CD4-positive, alpha-beta T cell (primary cell): ENCODE results near the gene ATXN1. TPM values are rescaled to one million over a fixed set of nuclear protein-coding genes. Genes with fewer than 3 reads are reported as not detected.

Experiments
- ATAC-seq: fragments of 200-7000 bp; cut with Tn5 transposase; one replicate; pipeline ENCODE4 v1.10.0; 2022; ENCODE audit warnings: mild to moderate bottlenecking; ENCODE audit not compliant: poor library complexity
- CTCF ChIA-PET: fragments of 350-600 bp; sonication (Branson Sonifier 250); formaldehyde crosslinking; loops from one replicate; lab custom pipeline; 2021; ENCODE audit warnings: antibody characterized with exemption, inconsistent platforms; lab: Charles Lee
- POLR2A ChIA-PET: fragments of 350-600 bp; sonication (Branson Sonifier 250); formaldehyde crosslinking; loops from one replicate; lab custom pipeline; 2021; ENCODE audit warnings: antibody characterized with exemption, inconsistent platforms; lab: Charles Lee
- DNase-seq, 14 experiments: peaks; one replicate each; pipeline ENCODE4 v3.0.0-alpha.2; 2013 to 2020; ENCODE audit warnings: mixed read lengths in 2 of 14
- H3K27ac ChIP-seq, 2 donors: one replicate each; pipeline versions ENCODE4 v1.5.1 to v1.7.0; 2013; ENCODE audit warnings: low read length in 2 of 2, low read depth in 1 of 2, mild to moderate bottlenecking in 1 of 2
- H3K27me3 ChIP-seq, 2 experiments: 1 replicate in 1 of 2; 2 replicates in 1 of 2; pipeline versions ENCODE4 v1.6.1 to v1.7.0; 2013; ENCODE audit warnings: low read length in 2 of 2, control low read depth in 1 of 2, mild to moderate bottlenecking in 1 of 2, moderate library complexity in 1 of 2; ENCODE audit not compliant: insufficient read depth in 2 of 2, control insufficient read depth in 1 of 2
- H3K36me3 ChIP-seq: one replicate; pipeline ENCODE4 v1.6.1; 2013; ENCODE audit warnings: low read length, control low read depth; ENCODE audit not compliant: insufficient read depth
- H3K4me1 ChIP-seq: one replicate; pipeline ENCODE4 v1.6.1; 2013; ENCODE audit warnings: low read length, control low read depth; ENCODE audit not compliant: insufficient read depth
- H3K4me3 ChIP-seq: one replicate; pipeline ENCODE4 v1.5.1; 2013; ENCODE audit warnings: mild to moderate bottlenecking, low read length, moderate library complexity
- H3K9me3 ChIP-seq, 2 experiments: 1 replicate in 1 of 2; 2 replicates in 1 of 2; pipeline versions ENCODE4 v1.6.1 to v1.7.0; 2013; ENCODE audit warnings: low read length in 2 of 2, mild to moderate bottlenecking in 2 of 2, control low read depth in 1 of 2, moderate library complexity in 1 of 2; ENCODE audit not compliant: control insufficient read depth in 1 of 2, insufficient read depth in 1 of 2
- H3K27ac Mint-ChIP-seq: one replicate; pipeline ENCODE4 v1.8.0; 2020; ENCODE audit warnings: mixed read lengths
- H3K27me3 Mint-ChIP-seq: one replicate; pipeline ENCODE4 v1.8.0; 2021; ENCODE audit warnings: mixed read lengths
- H3K36me3 Mint-ChIP-seq: one replicate; pipeline ENCODE4 v1.8.0; 2021; ENCODE audit warnings: low read depth, mixed read lengths
- H3K4me1 Mint-ChIP-seq: one replicate; pipeline ENCODE4 v1.8.0; 2021; ENCODE audit warnings: low read depth, mixed read lengths
- H3K4me3 Mint-ChIP-seq: one replicate; pipeline ENCODE4 v1.8.0; 2020; ENCODE audit warnings: mild to moderate bottlenecking, mixed read lengths
- H3K9me3 Mint-ChIP-seq: one replicate; pipeline ENCODE4 v1.8.0; 2020; ENCODE audit warnings: mixed read lengths
- intact Hi-C, 2 experiments: fragments of 100-400 bp; cut with DNase I in 1 of 2; cut with micrococcal nuclease in 1 of 2; formaldehyde crosslinking; loops; one replicate each; pipeline versions ENCODE4 v1.15.1 to v1.9.0; 2023 to 2025; cut with DNase I, micrococcal nuclease
- total RNA-seq, 174 experiments: library from RNA in 2 of 174; stranded (reverse) in 2 of 174; gene quantifications; one replicate each; pipeline ENCODE4 v1.2.3 and lab custom pipeline; 2021 to 2026
- TF ChIP-seq, protein P1 (sequence below): fragments of 200-600 bp; IDR thresholded peaks from one replicate; pipeline ENCODE4 v1.8.0; 2022; ENCODE audit warnings: antibody characterized with exemption, mild to moderate bottlenecking

Gene ATXN1
- total RNA-seq, 2 experiments from 2014 or later = 74.2 to 76.7 TPM

DNA sequence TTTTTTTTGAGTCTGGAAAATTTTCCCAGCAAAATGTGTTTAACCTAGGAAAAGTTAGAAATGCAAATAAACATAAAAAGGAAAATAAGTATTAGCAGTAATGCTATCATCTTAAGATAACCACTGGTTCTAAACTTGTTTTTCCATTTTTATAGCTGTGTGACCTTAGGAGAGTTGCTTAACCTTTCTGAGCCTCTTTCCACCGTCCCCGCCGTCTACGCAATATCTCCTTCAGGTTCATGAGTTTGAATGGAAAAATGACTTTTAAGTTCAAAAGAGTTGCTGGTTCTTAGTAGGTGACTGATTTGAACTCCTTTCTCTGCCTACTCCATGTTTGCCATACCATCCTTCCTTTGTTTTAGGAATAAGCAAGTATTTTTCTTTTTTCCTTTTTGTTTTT is 478.9 kb downstream of the ATXN1 start:
- no peak overlapping the region for H3K4me3 ChIP-seq
- TF ChIP-seq, protein P1, sequence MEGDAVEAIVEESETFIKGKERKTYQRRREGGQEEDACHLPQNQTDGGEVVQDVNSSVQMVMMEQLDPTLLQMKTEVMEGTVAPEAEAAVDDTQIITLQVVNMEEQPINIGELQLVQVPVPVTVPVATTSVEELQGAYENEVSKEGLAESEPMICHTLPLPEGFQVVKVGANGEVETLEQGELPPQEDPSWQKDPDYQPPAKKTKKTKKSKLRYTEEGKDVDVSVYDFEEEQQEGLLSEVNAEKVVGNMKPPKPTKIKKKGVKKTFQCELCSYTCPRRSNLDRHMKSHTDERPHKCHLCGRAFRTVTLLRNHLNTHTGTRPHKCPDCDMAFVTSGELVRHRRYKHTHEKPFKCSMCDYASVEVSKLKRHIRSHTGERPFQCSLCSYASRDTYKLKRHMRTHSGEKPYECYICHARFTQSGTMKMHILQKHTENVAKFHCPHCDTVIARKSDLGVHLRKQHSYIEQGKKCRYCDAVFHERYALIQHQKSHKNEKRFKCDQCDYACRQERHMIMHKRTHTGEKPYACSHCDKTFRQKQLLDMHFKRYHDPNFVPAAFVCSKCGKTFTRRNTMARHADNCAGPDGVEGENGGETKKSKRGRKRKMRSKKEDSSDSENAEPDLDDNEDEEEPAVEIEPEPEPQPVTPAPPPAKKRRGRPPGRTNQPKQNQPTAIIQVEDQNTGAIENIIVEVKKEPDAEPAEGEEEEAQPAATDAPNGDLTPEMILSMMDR = no peak
- no peaks in the 10 kb centered on the region for H3K4me1 Mint-ChIP-seq
- ATAC-seq (no peak), DNase-seq (no peak)
- H3K27ac ChIP-seq = no peak overlapping the region
- no peaks in the 10 kb centered on the region for H3K9me3 Mint-ChIP-seq
- no peak overlapping the region for H3K27ac Mint-ChIP-seq
- POLR2A ChIA-PET = no interaction called here
- no peaks in the 10 kb centered on the region for H3K4me1 ChIP-seq
- H3K27me3 Mint-ChIP-seq = no peaks in the 10 kb centered on the region
- no peaks in the 10 kb centered on the region for H3K36me3 Mint-ChIP-seq
- no peaks in the 10 kb centered on the region for H3K9me3 ChIP-seq
- H3K4me3 Mint-ChIP-seq = no peak overlapping the region
- intact Hi-C loops = no loop called here
- CTCF ChIA-PET = no interaction called here
- H3K36me3 ChIP-seq = no peaks in the 10 kb centered on the region
- no peaks in the 10 kb centered on the region for H3K27me3 ChIP-seq

DNA sequence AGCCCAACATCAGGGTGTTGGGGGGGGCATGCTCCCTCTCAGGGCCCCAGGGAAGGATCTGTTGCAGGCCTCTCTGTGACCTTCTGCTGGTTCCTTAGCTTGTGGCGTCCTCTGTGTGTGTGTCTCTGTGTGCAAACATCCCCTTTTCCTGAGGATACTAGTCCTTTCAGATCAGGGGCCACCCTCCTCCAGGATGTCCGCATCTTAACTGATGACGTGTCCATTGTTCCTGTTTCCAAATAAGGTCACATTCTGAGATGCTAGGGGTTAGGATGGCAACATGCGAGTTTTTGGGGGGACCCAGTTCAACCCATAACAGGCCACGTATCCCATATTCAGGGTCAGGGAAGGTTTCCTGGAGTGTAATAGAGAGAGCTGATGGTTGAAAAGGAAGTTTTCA is 482.0 kb downstream of the ATXN1 start:
- no peak for DNase-seq
- Mint-ChIP-seq H3K36me3 (no peaks in the 10 kb centered on the region), H3K27me3 (no peaks in the 10 kb centered on the region), H3K4me1 (no peaks in the 10 kb centered on the region), H3K9me3 (no peaks in the 10 kb centered on the region), H3K27ac (no peak overlapping the region), H3K4me3 (no peak overlapping the region)
- Histone ChIP-seq H3K36me3 (no peaks in the 10 kb centered on the region), H3K27ac (no peak overlapping the region), H3K4me3 (no peak overlapping the region), H3K9me3 (no peaks in the 10 kb centered on the region), H3K4me1 (no peaks in the 10 kb centered on the region), H3K27me3 (no peaks in the 10 kb centered on the region)
- ChIA-PET POLR2A (interaction anchor here (0.6 kb wide), 1 partner anchor 8 kb away, joined by 3 read pairs; no protein-coding TSS in a partner anchor), CTCF (no interaction called here)
- no peak for ATAC-seq
- intact Hi-C loops = no loop called here
- TF ChIP-seq, protein P1 = no peak

DNA sequence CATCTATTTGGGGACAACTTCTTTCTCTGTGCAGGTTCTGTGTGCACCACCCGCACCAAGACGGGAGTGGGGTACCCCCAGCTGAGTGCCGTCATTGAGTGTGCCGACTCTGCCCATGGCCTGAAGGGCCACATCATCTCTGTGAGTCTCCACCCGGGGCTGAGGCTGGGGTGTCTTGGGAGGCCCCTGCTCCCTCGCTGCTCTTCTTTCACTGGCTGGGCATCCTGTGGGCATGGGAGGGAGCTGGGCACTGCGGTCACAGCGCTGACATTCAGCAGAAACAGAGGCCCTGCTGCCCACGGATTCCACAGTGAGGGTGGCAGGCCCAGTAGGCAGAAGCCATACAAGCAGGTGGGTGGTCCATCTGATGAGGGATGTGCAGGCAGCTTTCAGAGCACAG is 482.5 kb downstream of the ATXN1 start:
- ChIA-PET CTCF (no interaction called here), POLR2A (interaction anchor here (0.6 kb wide), 1 partner anchor 7 kb away, joined by 3 read pairs; no protein-coding TSS in a partner anchor)
- no peaks in the 10 kb centered on the region for H3K36me3 Mint-ChIP-seq

More for the DNA sequence above, 482.5 kb downstream of the ATXN1 start:
- Mint-ChIP-seq H3K4me3 (no peak overlapping the region), H3K27ac (no peak overlapping the region), H3K27me3 (no peaks in the 10 kb centered on the region), H3K4me1 (no peaks in the 10 kb centered on the region), H3K9me3 (no peaks in the 10 kb centered on the region)
- Histone ChIP-seq H3K9me3 (no peaks in the 10 kb centered on the region), H3K27ac (no peak overlapping the region), H3K27me3 (no peaks in the 10 kb centered on the region), H3K4me1 (no peaks in the 10 kb centered on the region), H3K36me3 (no peaks in the 10 kb centered on the region), H3K4me3 (no peak overlapping the region)
- intact Hi-C loops = no loop called here
- TF ChIP-seq, protein P1 = no peak
- no peak for ATAC-seq
- DNase-seq = no peak
